ENCODE results near the gene PNMA8B.
A peak's percentile ranks its signal among the peaks of the same experiment; 100 is the strongest.
"Not testable (repeated sequence)": the region's sequence is repeated elsewhere in the genome, so short reads cannot be mapped to it uniquely, and the experiment has no call there.

PNMA8B gene, protein sequence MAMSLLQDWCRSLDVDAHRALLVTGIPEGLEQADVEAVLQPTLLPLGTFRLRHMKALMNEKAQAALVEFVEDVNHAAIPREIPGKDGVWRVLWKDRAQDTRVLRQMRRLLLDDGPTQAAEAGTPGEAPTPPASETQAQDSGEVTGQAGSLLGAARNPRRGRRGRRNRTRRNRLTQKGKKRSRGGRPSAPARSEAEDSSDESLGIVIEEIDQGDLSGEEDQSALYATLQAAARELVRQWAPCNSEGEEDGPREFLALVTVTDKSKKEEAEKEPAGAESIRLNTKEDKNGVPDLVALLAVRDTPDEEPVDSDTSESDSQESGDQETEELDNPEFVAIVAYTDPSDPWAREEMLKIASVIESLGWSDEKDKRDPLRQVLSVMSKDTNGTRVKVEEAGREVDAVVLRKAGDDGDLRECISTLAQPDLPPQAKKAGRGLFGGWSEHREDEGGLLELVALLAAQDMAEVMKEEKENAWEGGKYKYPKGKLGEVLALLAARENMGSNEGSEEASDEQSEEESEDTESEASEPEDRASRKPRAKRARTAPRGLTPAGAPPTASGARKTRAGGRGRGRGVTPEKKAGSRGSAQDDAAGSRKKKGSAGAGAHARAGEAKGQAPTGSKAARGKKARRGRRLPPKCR

DNA sequence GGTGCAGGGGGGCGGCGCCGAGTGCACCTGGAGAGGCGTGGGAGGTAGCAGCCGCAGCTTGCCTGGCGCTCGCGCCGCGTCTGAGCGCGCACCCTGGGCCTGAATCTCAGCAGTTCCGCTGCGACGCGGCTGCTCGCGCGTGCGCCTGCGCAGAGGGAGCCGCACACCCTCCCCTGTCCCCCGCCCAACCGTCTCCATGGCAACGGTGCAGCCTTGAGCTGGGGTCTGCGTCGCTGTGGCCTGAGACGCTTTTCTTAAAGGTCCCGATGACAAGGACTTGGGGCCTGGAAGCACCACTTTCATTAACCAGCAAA, at the start of gene PNMA8B:
Gene PNMA8B, minus strand, starts transcription at position 82 of the 314 bp plus-strand sequence. CDS start 402 bp downstream, outside the sequence.
- peak; percentile 31 for DNase-seq

- no peak for DNase-seq
Observed at GRCh38 chr19:46544651-46545050, 49.0 kb upstream of the PNMA8B start.

DNA sequence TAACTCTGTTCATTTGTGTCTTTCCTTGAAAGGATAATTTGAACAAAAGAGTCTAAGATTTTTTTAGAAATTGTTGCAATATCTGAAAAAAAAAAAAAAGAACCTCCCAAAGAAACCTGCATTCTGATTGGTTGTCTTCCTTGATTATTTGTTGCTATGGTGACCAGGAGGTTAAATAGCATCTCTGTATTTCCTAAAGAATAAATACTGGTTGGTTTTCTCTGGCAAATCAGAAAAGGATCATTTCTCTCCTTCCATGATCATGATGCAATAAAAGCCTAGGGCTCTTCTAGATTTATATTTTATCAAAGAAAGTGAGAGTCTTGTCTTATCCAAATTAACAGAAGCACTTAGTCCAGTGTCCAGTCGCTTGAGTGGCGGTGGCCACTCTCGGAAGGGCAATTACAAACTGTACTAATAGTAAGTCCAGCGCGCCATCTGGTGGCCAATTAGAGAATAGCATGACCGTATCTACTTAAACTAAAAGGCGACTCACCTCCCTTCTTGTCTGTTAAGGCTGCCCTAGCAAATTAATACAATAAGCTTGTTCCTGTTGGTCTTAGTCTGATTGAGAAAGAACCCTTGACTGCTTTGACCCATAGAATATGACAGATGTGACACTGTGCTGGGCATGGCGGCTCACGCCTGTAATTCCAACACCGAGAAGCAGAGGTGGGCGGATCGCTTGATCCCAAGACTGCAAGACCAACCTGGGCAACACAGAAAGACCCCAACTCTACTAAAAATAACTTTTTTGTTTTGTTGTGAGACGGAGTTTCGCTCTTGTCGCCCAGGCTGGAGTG, 47.0 kb upstream of the PNMA8B start:
- DNase-seq: peak; percentile 80

- peak; percentile 57 for DNase-seq
Observed at GRCh38 chr19:46537136-46538097, 41.8 kb upstream of the PNMA8B start.

DNA sequence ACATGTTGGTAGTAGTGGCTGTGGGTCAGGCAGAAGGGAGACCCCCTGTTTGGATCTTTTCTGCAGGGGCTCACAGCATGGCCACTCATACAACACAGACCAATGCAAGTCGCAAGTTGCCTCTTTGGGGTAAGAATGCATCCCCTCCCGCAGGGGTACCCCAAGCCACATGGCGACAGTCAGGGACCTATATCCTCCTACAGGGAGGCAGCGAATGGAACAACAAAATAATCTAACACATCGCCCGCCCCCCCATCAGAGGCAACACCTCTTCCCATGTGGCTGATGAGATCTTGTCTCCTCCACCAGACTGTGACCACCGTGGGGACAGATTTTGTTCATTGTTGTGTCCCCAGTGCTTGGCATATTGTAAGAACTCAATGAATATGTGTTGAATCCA, 40.7 kb upstream of the PNMA8B start:
- DNase-seq: no peak

- DNase-seq: no peak
Observed at GRCh38 chr19:46533621-46534081, 38.0 kb upstream of the PNMA8B start.

DNA sequence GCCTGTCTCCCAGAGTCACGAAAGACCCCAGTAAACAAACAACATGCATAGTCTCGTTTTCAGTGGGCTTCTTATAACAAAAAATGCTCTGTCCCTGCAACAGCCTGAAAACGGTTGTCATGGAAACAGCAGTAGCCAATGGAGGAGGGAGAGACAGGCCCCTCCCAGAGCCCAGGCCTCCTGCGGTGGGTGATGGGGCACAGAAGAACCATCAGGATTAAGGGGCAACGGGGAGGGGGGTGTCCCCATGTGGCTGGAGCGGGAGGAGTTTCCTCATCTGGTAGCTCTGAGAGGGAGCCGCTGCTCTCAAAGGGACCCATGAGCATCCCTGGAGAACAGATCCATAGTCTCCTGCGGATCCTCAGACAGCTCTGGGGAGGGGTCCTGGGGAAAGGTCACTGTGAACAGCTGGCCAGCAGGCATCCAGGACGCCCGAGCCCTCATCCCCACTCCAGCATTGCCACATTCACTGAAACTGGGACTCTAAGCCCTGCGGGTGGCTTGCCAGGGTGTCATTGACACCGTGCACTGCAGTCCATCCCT, 37.5 kb upstream of the PNMA8B start:
- DNase-seq: no peak

- no peak for DNase-seq
Observed at GRCh38 chr19:46530636-46531035, 35.0 kb upstream of the PNMA8B start.

- DNase-seq: peak; percentile 76
Observed at GRCh38 chr19:46529622-46530451, 34.2 kb upstream of the PNMA8B start.

DNA sequence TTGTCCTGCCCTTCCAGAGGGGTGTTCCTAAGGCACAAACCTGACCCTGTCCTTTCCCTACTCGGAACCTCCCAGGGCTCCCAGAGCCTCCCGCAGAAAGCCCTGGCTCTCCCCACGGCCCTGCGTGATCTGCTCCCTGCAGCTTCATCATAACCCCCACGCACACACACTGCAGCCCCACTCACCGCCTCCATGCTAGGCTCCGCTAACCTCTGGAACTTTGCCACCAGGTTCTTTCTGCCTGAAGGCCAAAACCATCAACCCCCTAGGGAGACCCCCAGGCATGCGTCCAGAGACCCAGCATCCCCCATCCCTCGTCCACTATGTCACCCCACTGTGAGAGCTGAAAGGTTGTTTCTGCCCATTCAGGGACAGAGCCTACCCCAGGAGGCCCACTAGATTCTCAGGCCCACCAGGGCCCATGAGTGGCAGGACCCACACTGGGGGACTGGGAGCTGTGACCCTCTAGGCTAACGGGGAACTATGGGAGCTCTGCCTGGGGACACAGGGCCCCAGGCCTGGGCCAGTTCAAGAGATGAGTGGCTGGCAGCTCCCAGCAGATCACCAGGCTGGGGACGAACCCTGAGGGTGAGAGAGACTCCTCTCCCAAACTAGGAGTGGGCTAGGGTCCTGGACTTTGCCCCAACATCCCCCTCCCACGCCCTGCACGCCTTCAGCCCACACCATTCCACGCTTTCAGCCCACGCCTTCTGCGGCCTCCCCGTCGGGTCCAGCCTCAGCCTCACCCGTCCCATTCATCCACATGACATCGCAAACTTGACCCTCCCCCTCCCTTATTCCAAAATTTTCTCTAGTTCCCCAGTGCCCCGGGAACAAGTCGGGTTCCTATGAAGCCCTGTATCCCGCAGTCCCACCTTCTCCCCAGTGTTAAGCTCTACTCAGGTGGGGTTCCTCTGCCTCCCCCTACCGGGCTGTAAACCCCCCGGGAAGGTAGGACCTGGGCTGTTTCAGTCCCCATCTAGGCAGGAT, 33.2 kb upstream of the PNMA8B start:
- DNase-seq: no peak

DNA sequence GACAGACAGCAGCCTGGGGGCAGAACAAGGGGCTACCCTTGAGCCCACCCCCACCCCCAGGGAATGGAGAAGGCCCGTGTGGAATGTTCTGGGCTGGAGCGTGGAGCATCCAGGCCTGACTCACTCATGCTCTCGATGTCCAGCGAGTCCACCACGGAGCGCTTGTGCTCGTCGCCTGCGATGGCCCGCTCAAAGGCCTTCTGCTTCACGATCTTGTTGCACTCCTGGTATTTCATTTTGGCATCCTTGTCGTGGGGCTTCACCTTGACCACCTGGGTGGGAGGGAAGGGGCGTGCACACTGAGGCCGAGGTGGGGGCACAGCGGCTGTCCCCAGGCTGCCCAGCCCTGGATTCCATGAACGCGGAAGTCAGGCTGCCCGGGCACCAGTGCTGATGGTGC, 31.1 kb upstream of the PNMA8B start:
- DNase-seq: not testable (repeated sequence)

DNA sequence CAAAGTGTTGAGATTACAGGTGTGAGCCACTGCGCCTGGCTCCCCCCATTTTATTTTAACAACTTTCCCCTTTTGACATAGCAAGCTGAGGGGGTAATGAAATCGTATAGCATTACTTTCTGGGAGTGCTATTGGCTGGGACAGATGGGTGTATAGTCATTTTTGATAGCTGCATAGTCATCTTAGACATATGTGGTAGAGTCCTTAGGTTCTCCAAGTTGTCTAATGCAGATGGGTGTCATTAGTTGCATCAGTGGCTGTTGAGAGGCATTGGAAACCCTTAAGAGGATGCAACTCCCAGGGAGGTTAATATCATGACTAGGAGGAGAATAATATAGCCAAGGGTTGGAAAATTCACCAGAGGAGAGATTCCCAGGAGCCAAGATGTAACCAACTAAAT, 28.6 kb upstream of the PNMA8B start:
- DNase-seq: no peak

GRCh38 chr19:46522988-46523387, 27.3 kb upstream of the PNMA8B start:
- DNase-seq: peak; percentile 55

GRCh38 chr19:46521241-46521868, 25.7 kb upstream of the PNMA8B start:
- DNase-seq: no peak

DNA sequence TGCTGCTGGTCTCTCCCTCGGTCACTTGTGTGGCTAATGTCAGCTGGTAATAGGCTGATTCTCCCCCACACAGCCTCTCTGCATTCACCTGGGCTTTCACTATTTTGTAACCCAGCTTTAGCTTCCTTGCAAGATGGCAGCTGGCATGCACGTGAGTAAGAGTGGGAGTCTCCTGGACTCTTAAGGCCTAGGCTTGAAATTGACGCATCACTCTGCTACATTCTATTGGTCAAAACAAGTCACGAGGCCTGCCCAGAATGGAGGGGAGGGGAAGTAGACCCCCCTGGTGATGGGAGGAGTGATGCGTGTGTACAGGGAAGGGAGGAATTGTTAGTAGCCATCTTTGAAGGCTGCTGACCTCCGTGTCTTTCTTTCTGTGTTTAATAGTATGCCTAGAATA, 24.9 kb upstream of the PNMA8B start:
- DNase-seq: no peak

- no peak for DNase-seq
Observed at GRCh38 chr19:46517471-46517870, 21.8 kb upstream of the PNMA8B start.

DNA sequence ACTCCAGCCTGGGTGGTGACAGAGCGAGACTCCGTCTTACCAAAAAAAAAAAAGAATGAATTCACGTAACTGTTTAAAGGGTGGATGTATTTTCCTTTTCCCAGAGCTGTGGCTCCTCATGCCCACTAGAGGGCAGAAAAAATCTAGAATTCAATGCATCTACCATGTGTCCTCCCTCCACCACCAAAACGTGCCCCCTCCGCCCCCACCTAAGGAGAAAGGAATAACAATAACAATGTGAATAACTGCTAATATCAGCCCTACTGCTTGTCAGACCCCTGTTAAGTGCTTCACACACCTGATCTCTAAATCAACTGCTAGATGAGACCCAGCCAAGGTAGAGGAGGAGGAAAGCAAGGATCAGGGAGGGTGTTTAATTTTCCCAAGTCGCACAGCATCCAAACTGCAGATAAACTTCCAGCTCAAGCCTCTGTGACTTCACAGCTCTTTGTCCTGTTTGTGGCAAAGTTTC, 20.2 kb upstream of the PNMA8B start:
- peak; percentile 53 for DNase-seq

DNA sequence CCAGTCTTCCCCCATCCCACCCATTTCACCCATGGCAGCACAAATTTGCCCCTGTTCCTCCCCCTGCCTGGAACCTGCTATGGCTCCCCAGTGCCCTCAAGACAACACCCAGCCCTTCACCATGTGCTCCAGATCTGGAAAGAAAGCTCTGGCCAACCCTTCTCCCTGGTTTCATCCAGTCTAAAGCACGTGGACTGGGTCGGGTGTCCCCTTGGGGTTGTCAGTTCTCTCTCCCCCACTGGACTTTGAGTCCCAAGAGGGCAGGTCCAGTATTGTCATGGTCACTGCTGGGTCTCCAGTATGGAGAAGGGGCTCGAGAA, 19.6 kb upstream of the PNMA8B start:
- no peak for DNase-seq

DNA sequence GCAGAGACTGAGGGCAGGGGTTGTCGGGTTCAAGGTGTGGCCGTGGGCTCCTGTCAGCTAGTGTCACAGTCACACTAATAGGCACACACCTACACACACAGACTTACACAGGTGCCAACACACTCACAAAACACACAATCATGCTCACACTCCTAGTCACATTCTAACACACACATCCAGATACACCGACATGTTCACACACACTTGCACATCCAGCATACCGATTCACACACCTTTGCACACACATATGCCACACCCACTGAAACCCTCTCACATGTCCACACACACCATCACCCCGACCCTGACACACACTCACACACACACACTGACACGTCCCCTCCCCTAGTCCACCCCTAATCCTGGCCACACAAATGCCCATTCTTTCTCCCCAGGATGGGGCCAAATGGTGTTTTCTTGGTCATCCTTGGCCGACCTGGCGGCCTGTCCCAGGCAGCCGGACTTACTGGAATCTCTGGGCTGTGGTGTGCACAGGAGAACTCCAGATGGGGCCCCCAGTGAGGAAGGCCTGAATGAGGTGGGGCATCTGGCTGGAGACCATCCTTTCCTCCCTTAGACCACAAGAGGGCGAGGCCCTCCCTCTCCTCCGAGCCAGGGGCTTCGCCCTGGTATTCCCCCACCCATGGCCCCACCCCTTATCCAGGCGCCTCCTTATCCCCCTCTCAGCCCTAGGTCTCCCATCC, 19.1 kb upstream of the PNMA8B start:
- no peak for DNase-seq

Data from CD4-positive, alpha-beta T cell treated with Interleukin-21 for 1 hour (primary cell).